HCT116 (cell line): ENCODE measurements around the gene ACP4. TPM values are rescaled to one million over a fixed set of nuclear protein-coding genes. Genes with fewer than 3 reads are reported as not detected.

Source experiments
- ATAC-seq: fragments of 200-7000 bp; cut with Tn5 transposase; 2 replicates; pipeline ENCODE4 v1.9.1; 2020; ENCODE audit warnings: mild to moderate bottlenecking, moderate library complexity
- BruUV-seq: library from RNA; stranded (reverse); fragments of 400-500 nt; replicated peaks from 2 replicates; lab custom pipeline; 2021; lab: Mats Ljungman, UMichigan
- CTCF ChIA-PET: fragments of 300-600 bp; sonication (Branson Sonifier 250); formaldehyde crosslinking; loops from one replicate; lab custom pipeline; 2021; ENCODE audit warnings: antibody characterized with exemption; lab: Charles Lee
- POLR2A ChIA-PET: fragments of 300-600, 350-600 bp; sonication (Branson Sonifier 250); formaldehyde crosslinking; loops from one replicate; lab custom pipeline; 2021; ENCODE audit warnings: antibody characterized with exemption; lab: Charles Lee
- RAD21 ChIA-PET, 2 experiments: fragments of 300-600 bp; sonication (Branson Sonifier 250); formaldehyde crosslinking; loops; one replicate each; lab custom pipeline; 2023; ENCODE audit warnings: low total read pairs in 2 of 2; ENCODE audit not compliant: uncharacterized antibody in 2 of 2, unreplicated experiment in 2 of 2, low non-redundant PET in 1 of 2; lab: Charles Lee
- DNase-seq: peaks from one replicate; pipeline ENCODE4 v3.0.0-alpha.2; 2010; ENCODE audit warnings: low read depth, low spot score
- H2AFZ ChIP-seq: fragments of 200-600 bp; shearing (Covaris generic), sonication (generic); 2 replicates; pipeline ENCODE4 v1.6.1; 2017; ENCODE audit warnings: low read depth, mixed run types, mixed read lengths, antibody characterized with exemption, low read length; ENCODE audit not compliant: poor library complexity, severe bottlenecking
- H3K27ac ChIP-seq: 2 replicates; pipeline ENCODE4 v1.5.1; 2012; ENCODE audit warnings: low read depth, low read length
- H3K27me3 ChIP-seq: fragments of 200-600 bp; sonication (generic); 2 replicates; pipeline ENCODE4 v1.6.1; 2016; ENCODE audit warnings: mixed run types, low read length, mixed read lengths; ENCODE audit not compliant: insufficient read depth
- H3K36me3 ChIP-seq, 2 experiments: fragments of 200-500 bp in 1 of 2; fragments of 200-600 bp in 1 of 2; sonication (Bioruptor generic) in 1 of 2; sonication (generic) in 1 of 2; 2 replicates each; pipeline versions ENCODE4 v1.5.1 to v1.6.1; 2014 to 2016; ENCODE audit warnings: low read length in 2 of 2, inconsistent platforms in 1 of 2, mixed read lengths in 1 of 2, mixed run types in 1 of 2; ENCODE audit not compliant: insufficient read depth in 2 of 2, control insufficient read depth in 1 of 2
- H3K4me1 ChIP-seq, 2 experiments: fragments of 200-600 bp in 1 of 2; sonication (generic) in 1 of 2; 2 replicates each; pipeline versions ENCODE4 v1.5.1 to v1.6.1; 2012 to 2017; ENCODE audit warnings: low read length in 2 of 2, inconsistent platforms in 1 of 2, mild to moderate bottlenecking in 1 of 2, mixed read lengths in 1 of 2, mixed run types in 1 of 2, moderate library complexity in 1 of 2; ENCODE audit not compliant: insufficient read depth in 2 of 2, control insufficient read depth in 1 of 2
- H3K4me2 ChIP-seq: fragments of 200-600 bp; sonication (generic); 2 replicates; pipeline ENCODE4 v1.6.1; 2017; ENCODE audit warnings: mixed run types, low read length, mixed read lengths
- H3K4me3 ChIP-seq, 2 experiments: fragments of 200-600 bp in 1 of 2; sonication (generic) in 1 of 2; replicated peaks in 1 of 2; 2 replicates each; pipeline ENCODE4 v1.5.1; 2011 to 2016; ENCODE audit warnings: low read length in 2 of 2, control low read depth in 1 of 2, low read depth in 1 of 2, mild to moderate bottlenecking in 1 of 2, mixed read lengths in 1 of 2, mixed run types in 1 of 2
- H3K79me2 ChIP-seq: fragments of 200-600 bp; sonication (generic); 2 replicates; pipeline ENCODE4 v1.6.1; 2017; ENCODE audit warnings: mild to moderate bottlenecking, mixed run types, low read length, moderate library complexity, mixed read lengths; ENCODE audit not compliant: insufficient read depth
- H3K9ac ChIP-seq: fragments of 200-600 bp; sonication (generic); 2 replicates; pipeline ENCODE4 v1.6.1; 2016; ENCODE audit warnings: low read length, mixed read lengths
- H3K9me2 ChIP-seq: fragments of 200-600 bp; sonication (generic), shearing (Covaris generic); 2 replicates; pipeline ENCODE4 v1.6.1; 2017; ENCODE audit warnings: mixed run types, mild to moderate bottlenecking, moderate library complexity; ENCODE audit not compliant: insufficient read depth
- H3K9me3 ChIP-seq, 2 experiments: fragments of 200-500 bp in 1 of 2; fragments of 200-600 bp in 1 of 2; sonication (Bioruptor generic) in 1 of 2; sonication (generic) in 1 of 2; 2 replicates each; pipeline ENCODE4 v1.6.1; 2014 to 2017; ENCODE audit warnings: low read length in 2 of 2, mixed read lengths in 2 of 2, inconsistent platforms in 1 of 2, low read depth in 1 of 2, mild to moderate bottlenecking in 1 of 2, mixed run types in 1 of 2, moderate library complexity in 1 of 2; ENCODE audit not compliant: control insufficient read depth in 1 of 2, insufficient read depth in 1 of 2
- H4K20me1 ChIP-seq: fragments of 200-600 bp; sonication (generic), shearing (Covaris generic); 2 replicates; pipeline ENCODE4 v1.6.1; 2017; ENCODE audit warnings: mixed run types, mild to moderate bottlenecking, moderate library complexity; ENCODE audit not compliant: insufficient read depth
- CEBPB ChIP-seq: IDR thresholded peaks from 2 replicates; pipeline ENCODE4 v1.6.1; 2012; ENCODE audit warnings: low read depth
- EGR1 ChIP-seq: IDR thresholded peaks from 2 replicates; pipeline ENCODE4 v1.6.1; 2012; ENCODE audit warnings: low read depth
- EZH2phosphoT487 ChIP-seq: fragments of 200-600 bp; IDR thresholded peaks from 2 replicates; pipeline ENCODE4 v1.6.1; 2018; ENCODE audit warnings: antibody characterized with exemption, borderline replicate concordance
- FOSL1 ChIP-seq: IDR thresholded peaks from 2 replicates; pipeline ENCODE4 v1.6.1; 2012; ENCODE audit warnings: low read depth
- POLR2AphosphoS5 ChIP-seq: IDR thresholded peaks from 2 replicates; pipeline ENCODE4 v1.6.1; 2011; ENCODE audit warnings: mild to moderate bottlenecking, low read depth, low read length, moderate library complexity
- TCF7L2 ChIP-seq: IDR thresholded peaks from 2 replicates; pipeline ENCODE4 v1.7.0; 2011; ENCODE audit warnings: borderline replicate concordance, inconsistent platforms; ENCODE audit not compliant: insufficient read depth, insufficient read length; ENCODE audit errors: extremely low read depth
- YY1 ChIP-seq: IDR thresholded peaks from 2 replicates; pipeline ENCODE4 v1.6.1; 2011; ENCODE audit warnings: low read length, low read depth, moderate library complexity, mild to moderate bottlenecking; ENCODE audit not compliant: insufficient replicate concordance; ENCODE audit errors: extremely low read depth
- ZFX ChIP-seq: fragments of 450-650 bp; IDR thresholded peaks from 2 replicates; pipeline ENCODE4 v1.6.1; 2017
- ZNF274 ChIP-seq: fragments of 200-500 bp; sonication (Bioruptor generic); IDR thresholded peaks from 2 replicates; pipeline ENCODE4 v1.6.1; 2014; ENCODE audit warnings: mild to moderate bottlenecking, low read depth, low read length, inconsistent platforms
- intact Hi-C: fragments of 100-400 bp; cut with micrococcal nuclease; formaldehyde crosslinking; loops from 2 replicates; pipeline ENCODE4 v1.10.0; 2022
- total RNA-seq: library from RNA; stranded (reverse); gene quantifications from one replicate; pipeline ENCODE4 v1.2.1, GENCODE V29; 2021; ENCODE audit not compliant: unreplicated experiment
- TF ChIP-seq, protein P1 (sequence below): IDR thresholded peaks from 2 replicates; pipeline ENCODE4 v1.6.1; 2012; ENCODE audit warnings: low read depth
- TF ChIP-seq, protein P2 (sequence below): IDR thresholded peaks from 2 replicates; pipeline ENCODE4 v1.6.1; 2011; ENCODE audit warnings: mild to moderate bottlenecking, low read length, moderate library complexity; ENCODE audit not compliant: insufficient replicate concordance; ENCODE audit errors: extremely low read depth
- TF ChIP-seq, protein P3 (sequence below): IDR thresholded peaks from 2 replicates; pipeline ENCODE4 v1.6.1; 2012
- TF ChIP-seq, protein P4 (sequence below), 3 experiments: fragments of 200-600 bp in 1 of 3; sonication (generic) in 1 of 3; IDR thresholded peaks in 2 of 3; conservative IDR thresholded peaks in 1 of 3; 2 replicates each; pipeline ENCODE4 v1.5.1; 2012 to 2017; ENCODE audit warnings: low read depth in 2 of 3, low read length in 2 of 3, antibody characterized with exemption in 1 of 3, borderline replicate concordance in 1 of 3, control low read depth in 1 of 3, mild to moderate bottlenecking in 1 of 3, mixed read lengths in 1 of 3, mixed run types in 1 of 3, moderate library complexity in 1 of 3; ENCODE audit not compliant: insufficient read depth in 1 of 3

Gene ACP4
- total RNA-seq, 1 experiment from 2014 or later = not detected

DNA sequence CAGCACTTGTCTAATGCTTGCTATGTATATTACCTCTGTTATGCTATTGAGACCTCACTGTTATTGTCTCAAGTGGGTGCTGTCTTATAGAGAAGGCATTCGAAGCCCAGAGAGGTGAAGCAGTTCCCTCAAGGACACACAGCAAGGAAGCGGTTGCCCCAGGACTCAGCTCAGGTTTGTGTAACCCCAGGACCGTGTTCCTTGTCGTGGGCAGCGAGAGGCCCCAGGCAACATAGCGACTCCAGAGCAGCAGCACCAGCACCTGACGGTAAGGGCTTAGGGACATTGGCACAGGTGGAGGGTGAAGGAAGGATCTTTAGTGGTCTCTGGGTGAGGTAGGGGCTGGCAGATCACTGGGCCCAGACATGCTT, 40.8 kb downstream of the ACP4 start:
- no peak for ATAC-seq
- no peak overlapping the region for H3K27ac ChIP-seq

DNA sequence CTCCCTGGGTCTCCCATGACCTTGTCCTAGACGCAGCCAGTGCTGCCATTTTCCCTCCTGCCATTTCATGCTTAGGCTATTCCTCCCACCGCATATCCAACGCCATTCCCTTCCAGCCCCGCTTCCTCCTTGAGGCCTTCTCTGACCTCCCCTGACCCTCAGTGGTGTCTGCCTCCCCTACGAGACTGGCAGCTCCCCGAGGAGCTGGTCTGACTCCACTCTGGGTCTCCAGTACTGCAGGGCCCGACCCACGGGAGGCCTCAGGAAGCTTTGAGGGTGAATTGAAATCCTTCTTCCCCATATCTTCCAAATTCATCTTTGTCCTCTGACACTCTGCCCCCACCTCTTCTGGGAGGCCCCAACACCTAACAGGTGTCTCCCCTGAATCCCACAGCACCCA, 42.5 kb downstream of the ACP4 start:
- Histone ChIP-seq H3K27ac (no peak overlapping the region), H3K4me3 (no peak overlapping the region), H3K4me2 (no peak overlapping the region), H3K27me3 (no peaks in the 10 kb centered on the region), H3K36me3 (no peaks in the 10 kb centered on the region), H4K20me1 (no peaks in the 10 kb centered on the region), H3K4me1 (peaks cover 10 to 21% of the 10 kb centered on the region in 2 experiments), H3K9ac (no peak overlapping the region), H3K9me3 (no peaks in the 10 kb centered on the region), H2AFZ (no peak overlapping the region), H3K9me2 (no peaks in the 10 kb centered on the region), H3K79me2 (no peaks in the 10 kb centered on the region)
- RAD21 ChIA-PET = no interaction called here
- CTCF ChIA-PET = no interaction called here
- POLR2A ChIA-PET = no interaction called here
- intact Hi-C loops = no loop called here
- BruUV-seq = no TSS peak
- DNase-seq (no peak), ATAC-seq (no peak)
- TF ChIP-seq POLR2AphosphoS5 (no peak), TCF7L2 (no peak)
- TF ChIP-seq, protein P1, sequence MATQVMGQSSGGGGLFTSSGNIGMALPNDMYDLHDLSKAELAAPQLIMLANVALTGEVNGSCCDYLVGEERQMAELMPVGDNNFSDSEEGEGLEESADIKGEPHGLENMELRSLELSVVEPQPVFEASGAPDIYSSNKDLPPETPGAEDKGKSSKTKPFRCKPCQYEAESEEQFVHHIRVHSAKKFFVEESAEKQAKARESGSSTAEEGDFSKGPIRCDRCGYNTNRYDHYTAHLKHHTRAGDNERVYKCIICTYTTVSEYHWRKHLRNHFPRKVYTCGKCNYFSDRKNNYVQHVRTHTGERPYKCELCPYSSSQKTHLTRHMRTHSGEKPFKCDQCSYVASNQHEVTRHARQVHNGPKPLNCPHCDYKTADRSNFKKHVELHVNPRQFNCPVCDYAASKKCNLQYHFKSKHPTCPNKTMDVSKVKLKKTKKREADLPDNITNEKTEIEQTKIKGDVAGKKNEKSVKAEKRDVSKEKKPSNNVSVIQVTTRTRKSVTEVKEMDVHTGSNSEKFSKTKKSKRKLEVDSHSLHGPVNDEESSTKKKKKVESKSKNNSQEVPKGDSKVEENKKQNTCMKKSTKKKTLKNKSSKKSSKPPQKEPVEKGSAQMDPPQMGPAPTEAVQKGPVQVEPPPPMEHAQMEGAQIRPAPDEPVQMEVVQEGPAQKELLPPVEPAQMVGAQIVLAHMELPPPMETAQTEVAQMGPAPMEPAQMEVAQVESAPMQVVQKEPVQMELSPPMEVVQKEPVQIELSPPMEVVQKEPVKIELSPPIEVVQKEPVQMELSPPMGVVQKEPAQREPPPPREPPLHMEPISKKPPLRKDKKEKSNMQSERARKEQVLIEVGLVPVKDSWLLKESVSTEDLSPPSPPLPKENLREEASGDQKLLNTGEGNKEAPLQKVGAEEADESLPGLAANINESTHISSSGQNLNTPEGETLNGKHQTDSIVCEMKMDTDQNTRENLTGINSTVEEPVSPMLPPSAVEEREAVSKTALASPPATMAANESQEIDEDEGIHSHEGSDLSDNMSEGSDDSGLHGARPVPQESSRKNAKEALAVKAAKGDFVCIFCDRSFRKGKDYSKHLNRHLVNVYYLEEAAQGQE = no peak
- TF ChIP-seq, protein P2, sequence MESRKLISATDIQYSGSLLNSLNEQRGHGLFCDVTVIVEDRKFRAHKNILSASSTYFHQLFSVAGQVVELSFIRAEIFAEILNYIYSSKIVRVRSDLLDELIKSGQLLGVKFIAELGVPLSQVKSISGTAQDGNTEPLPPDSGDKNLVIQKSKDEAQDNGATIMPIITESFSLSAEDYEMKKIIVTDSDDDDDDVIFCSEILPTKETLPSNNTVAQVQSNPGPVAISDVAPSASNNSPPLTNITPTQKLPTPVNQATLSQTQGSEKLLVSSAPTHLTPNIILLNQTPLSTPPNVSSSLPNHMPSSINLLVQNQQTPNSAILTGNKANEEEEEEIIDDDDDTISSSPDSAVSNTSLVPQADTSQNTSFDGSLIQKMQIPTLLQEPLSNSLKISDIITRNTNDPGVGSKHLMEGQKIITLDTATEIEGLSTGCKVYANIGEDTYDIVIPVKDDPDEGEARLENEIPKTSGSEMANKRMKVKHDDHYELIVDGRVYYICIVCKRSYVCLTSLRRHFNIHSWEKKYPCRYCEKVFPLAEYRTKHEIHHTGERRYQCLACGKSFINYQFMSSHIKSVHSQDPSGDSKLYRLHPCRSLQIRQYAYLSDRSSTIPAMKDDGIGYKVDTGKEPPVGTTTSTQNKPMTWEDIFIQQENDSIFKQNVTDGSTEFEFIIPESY = no peak
- TF ChIP-seq, protein P3, sequence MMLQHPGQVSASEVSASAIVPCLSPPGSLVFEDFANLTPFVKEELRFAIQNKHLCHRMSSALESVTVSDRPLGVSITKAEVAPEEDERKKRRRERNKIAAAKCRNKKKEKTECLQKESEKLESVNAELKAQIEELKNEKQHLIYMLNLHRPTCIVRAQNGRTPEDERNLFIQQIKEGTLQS = no peak

More for the DNA sequence above, 40.8 kb downstream of the ACP4 start:
- Histone ChIP-seq H3K4me3 (no peak overlapping the region), H3K4me2 (no peak overlapping the region), H3K4me1 (peaks cover 8 to 12% of the 10 kb centered on the region in 2 experiments), H3K9ac (no peak overlapping the region), H2AFZ (no peak overlapping the region), H3K27me3 (no peaks in the 10 kb centered on the region), H3K9me3 (no peaks in the 10 kb centered on the region; a peak in 1 of 4 replicates), H4K20me1 (no peaks in the 10 kb centered on the region), H3K79me2 (no peaks in the 10 kb centered on the region), H3K9me2 (no peaks in the 10 kb centered on the region), H3K36me3 (no peaks in the 10 kb centered on the region)
- DNase-seq = no peak
- ChIA-PET RAD21 (no interaction called here), CTCF (no interaction called here), POLR2A (no interaction called here)
- intact Hi-C loops = no loop called here
- BruUV-seq = no TSS peak
- no peak for TF ChIP-seq FOSL1
- TF ChIP-seq YY1 = no peak
- no peak for TF ChIP-seq ZNF274
- no peak for TF ChIP-seq ZFX
- TF ChIP-seq CEBPB = no peak
- no peak for TF ChIP-seq TCF7L2
- TF ChIP-seq EGR1 = no peak
- TF ChIP-seq POLR2AphosphoS5 = no peak
- no peak for TF ChIP-seq EZH2phosphoT487
- TF ChIP-seq, protein P4, sequence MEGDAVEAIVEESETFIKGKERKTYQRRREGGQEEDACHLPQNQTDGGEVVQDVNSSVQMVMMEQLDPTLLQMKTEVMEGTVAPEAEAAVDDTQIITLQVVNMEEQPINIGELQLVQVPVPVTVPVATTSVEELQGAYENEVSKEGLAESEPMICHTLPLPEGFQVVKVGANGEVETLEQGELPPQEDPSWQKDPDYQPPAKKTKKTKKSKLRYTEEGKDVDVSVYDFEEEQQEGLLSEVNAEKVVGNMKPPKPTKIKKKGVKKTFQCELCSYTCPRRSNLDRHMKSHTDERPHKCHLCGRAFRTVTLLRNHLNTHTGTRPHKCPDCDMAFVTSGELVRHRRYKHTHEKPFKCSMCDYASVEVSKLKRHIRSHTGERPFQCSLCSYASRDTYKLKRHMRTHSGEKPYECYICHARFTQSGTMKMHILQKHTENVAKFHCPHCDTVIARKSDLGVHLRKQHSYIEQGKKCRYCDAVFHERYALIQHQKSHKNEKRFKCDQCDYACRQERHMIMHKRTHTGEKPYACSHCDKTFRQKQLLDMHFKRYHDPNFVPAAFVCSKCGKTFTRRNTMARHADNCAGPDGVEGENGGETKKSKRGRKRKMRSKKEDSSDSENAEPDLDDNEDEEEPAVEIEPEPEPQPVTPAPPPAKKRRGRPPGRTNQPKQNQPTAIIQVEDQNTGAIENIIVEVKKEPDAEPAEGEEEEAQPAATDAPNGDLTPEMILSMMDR (IDR thresholded peaks at IDR 0.05 in 2 of 3, conservative IDR thresholded peaks at IDR 0.05 in 1 of 3; ENCODE audit: borderline replicate concordance in 1 of 3, insufficient read depth in 1 of 3, low read depth in 2 of 3, low read length in 2 of 3) = no peak
